ENCODE results near the gene TMEM63C. TPM values are rescaled to one million over a fixed set of nuclear protein-coding genes. Genes with fewer than 3 reads are reported as not detected.
A peak's percentile ranks its signal among the peaks of the same experiment; 100 is the strongest.

Gene TMEM63C, protein sequence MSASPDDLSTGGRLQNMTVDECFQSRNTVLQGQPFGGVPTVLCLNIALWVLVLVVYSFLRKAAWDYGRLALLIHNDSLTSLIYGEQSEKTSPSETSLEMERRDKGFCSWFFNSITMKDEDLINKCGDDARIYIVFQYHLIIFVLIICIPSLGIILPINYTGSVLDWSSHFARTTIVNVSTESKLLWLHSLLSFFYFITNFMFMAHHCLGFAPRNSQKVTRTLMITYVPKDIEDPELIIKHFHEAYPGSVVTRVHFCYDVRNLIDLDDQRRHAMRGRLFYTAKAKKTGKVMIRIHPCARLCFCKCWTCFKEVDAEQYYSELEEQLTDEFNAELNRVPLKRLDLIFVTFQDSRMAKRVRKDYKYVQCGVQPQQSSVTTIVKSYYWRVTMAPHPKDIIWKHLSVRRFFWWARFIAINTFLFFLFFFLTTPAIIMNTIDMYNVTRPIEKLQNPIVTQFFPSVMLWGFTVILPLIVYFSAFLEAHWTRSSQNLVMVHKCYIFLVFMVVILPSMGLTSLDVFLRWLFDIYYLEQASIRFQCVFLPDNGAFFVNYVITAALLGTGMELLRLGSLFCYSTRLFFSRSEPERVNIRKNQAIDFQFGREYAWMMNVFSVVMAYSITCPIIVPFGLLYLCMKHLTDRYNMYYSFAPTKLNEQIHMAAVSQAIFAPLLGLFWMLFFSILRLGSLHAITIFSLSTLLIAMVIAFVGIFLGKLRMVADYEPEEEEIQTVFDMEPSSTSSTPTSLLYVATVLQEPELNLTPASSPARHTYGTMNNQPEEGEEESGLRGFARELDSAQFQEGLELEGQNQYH
- 0.92 TPM for total RNA-seq

DNA sequence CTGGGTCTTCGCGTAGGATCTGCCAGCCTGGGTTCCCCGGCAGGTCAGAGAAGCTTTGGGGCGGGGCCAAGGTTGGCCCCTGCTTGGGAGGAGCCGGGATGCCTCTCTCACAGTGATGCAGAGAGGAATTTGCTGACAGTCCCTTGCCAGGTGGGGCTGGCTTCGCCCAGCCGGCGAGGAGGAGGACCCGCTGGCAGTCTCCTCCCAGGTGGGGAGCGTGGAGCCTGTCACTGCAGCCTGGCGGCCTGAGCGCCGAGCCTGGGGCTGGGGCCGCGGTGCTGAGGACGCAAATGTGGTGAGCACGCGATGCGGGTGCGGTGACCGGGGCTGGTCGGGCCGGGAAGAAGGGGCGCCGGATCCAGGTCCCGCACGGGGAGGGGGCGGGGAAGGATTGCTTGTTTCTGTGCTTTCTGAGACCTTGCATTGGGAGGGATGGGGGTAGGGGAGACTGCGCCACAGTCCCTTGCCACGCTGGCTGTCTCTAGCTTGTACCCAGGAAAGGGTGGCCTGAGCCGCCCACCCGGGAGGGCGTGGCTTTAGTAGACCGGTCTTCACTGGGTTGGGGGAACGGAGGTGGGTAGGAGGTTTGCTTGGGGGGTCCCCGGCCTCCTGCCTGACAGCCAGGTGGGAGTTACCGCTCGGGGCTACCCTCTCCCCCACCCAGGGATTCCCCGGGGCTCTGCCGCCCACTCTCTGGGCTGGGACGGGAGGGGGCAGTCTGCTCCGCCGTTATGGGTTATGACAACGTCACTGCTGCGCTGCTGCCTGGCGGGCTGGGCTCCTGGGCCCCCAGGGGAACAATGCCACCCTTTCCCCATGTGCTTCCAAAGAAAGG is at the start of gene TMEM63C:
TSS of gene TMEM63C (plus strand) at position 196 of the 835 bp plus-strand sequence. CDS start 37,016 bp downstream, outside the sequence.
- DNase-seq: peak; percentile 84

DNA sequence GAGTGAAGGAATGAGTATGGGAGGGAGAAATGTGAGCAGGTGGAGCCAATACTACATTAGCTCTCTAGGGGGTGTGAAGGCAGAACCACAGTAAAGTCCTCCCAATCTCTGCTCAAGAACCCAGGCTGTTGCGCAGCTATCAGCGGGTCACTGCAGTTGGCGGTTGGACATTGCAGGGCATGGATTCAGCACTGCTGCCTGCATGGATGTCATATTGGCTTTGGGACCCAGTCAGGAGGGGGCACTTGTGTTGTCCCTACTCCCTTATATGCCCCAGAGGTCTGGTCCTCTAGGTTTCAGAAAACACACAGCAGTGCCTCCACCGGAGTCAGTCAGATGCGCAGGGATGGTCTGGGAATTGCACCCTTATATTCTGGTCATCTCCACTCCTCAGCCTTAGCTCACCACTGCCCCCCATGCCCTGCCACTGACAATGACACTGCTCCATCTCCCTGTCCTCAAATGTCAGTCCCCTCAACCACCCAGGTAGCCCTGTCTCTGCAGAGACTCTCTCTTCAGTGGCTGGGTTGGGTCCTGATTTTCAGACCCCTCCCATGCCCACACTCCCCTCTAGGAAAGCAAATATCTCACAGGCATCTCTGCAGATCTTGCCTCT is 49.6 kb upstream of the TMEM63C start:
- no peak for DNase-seq

DNA sequence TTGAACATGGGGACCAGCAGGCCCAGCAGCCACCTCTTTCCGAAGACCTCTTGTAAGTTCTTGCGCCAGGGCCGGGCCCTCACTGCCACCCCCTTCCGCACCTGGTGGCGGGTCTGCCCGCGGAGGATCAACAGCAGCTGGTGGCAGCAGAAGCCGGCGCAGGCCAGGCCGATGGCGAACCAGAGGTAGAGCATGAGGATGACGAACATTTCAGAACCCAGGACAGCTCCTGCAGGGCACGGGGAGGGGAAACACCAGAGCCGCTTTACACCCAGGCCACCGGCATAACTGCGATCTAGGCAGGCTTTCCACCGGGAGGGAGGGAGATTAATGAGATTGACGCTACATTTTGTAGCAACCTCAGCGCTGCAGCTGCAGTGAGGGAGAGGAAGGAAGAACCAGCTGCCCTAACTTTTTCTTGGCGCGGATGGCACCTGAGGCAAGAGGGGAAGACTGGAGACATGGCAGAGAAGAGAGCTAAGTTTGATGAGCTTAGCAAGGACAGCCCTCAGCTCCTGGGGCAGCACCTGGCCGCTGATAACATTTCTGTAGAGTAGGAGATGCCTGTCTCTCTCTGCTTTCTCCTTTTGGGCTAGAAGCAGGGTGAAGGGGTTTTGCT is 47.8 kb upstream of the TMEM63C start:
- peak; percentile 94 for DNase-seq

DNA sequence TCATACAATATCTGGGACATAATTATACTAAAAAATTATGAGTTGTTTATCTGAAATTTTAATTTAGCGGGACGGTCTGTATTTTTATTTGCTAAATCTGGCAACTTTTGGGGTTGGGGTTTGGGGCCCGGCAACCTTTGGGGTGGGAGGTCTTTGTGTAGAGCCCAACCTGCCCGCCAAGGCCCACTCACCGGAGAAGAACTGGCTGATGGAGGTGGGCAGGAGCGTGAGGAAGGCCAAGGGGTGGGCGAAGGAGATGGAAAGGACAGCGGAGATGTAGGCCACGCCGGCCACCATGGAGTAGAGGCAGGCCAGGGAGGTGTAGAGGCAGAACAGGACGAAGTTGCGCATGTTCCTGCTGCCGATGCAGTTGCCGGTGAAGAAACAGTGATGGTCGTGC is 42.6 kb upstream of the TMEM63C start:
- no peak for DNase-seq

DNA sequence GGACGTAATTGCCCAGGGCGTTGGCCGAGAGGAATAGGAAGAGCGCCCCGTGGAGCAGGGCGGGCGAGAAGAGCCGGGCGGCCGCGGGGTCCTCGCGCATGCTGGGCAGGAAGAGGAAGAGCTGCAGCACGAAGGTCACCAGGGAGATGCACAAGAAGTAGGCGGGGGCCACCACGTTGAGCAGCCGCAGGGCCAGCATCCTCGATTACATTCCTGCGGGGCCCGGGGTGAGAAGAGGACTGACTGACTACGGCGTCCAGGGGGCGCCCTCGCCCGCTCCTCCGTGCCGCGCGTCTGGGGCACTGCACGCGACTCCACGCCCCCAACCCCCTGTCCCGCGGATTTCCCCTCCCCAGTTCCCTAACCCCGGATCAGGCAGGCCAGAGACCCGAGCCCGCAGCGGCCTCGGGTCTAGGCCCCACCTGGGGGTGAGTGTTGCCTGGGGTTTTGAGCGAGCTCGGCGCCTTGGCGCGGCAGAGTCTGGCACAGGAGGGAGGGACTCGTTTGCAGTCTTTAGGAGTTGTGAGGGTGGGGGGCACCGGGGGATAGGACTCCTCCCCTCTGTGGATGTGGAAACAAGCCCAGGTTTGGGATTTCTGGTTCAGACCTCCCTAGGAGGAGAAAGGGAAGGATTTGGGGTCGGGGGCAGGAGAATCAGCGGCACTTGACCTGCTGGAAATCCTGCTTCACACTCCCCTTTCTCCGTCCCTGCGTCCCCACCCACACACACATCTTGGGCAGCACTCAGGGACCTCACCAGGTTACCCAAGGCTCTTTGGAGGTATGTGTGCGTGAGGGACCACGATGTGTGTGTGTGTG is 41.8 kb upstream of the TMEM63C start:
- DNase-seq: peak; percentile 51

DNA sequence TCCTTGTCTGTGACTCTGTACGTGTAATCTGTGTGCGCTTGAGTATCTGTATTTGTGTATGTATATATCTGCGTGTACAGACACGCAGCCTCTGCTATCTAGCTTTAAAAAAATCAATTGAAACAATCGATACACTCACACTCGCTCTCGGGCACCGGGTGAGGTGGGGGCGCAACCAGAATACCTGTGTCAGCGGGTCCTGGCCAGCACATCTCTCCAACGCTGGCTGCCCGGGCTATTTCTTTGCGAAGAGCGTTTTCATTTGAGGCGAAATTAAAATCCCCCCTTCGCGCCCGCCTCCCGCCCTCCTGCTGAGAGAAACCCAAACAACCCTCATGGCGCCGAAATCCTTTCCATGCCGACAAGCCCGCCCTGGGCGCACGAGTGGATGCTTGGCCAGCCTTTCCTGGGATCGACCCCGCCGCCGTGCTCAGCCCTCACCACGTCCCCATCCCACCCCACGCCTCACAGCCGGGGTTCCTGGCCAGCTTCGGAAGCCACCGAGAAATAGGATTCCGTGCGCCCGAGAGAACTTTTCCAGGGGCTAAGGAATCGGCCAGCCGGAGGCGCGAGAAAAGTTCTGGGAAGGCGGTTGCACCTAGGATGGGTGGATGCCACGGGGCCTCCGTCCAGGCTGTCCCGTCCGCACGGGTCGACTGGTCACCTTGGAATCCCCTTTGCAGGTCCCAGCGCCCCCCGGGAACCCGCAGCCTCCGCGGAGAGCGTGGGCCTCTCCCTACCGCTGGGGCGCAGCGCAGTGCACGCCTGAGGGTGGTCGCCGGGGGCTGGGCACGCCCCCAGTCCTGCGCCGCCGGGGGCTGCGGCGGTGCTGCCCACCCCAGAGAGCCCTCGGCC is 41.0 kb upstream of the TMEM63C start:
- no peak for DNase-seq

DNA sequence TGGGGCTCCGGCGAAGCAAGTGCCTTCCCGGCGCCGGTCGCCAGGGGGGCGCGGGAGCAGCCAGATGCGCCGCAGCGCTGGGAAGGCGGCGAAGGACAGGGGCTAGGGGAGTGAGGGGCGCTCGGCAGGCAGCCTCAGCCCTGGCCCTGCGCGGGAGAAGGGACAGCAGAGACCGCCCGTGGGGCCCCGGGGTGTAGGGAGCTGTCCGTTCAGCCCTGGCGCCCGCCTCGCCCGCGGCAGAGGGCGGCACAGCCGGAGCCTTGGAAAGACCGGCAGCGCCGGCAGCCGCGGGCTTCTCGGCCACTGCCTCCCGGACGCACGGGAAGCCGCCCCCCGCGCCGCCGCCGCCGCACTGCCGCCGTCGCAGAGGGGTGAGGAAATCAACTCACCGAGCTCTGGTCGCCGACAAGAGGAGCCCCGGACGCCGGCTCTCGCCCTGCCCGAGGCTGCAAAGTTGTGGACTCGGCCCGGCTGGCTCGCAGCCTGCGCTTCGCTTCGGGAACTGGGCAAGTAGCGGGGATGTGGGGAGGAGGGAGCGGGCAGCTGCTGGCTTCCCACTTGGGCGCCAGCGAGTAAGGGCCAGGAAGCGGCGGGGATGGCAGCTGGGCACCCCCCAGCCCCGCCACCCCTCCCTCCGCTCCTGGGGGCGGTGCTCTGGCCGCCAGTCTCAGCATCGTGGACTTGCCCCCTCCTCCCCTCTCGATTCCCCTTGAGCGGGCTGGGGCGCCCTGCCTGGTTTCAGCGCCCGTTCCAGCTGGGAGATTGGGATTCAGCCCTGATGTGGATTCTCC is 40.2 kb upstream of the TMEM63C start, which contains the start of gene ZDHHC22:
TSS of gene ZDHHC22 (minus strand) at position 578 of the 791 bp plus-strand sequence. CDS start 2,053 bp downstream, outside the sequence.
- DNase-seq: peak; percentile 85

DNA sequence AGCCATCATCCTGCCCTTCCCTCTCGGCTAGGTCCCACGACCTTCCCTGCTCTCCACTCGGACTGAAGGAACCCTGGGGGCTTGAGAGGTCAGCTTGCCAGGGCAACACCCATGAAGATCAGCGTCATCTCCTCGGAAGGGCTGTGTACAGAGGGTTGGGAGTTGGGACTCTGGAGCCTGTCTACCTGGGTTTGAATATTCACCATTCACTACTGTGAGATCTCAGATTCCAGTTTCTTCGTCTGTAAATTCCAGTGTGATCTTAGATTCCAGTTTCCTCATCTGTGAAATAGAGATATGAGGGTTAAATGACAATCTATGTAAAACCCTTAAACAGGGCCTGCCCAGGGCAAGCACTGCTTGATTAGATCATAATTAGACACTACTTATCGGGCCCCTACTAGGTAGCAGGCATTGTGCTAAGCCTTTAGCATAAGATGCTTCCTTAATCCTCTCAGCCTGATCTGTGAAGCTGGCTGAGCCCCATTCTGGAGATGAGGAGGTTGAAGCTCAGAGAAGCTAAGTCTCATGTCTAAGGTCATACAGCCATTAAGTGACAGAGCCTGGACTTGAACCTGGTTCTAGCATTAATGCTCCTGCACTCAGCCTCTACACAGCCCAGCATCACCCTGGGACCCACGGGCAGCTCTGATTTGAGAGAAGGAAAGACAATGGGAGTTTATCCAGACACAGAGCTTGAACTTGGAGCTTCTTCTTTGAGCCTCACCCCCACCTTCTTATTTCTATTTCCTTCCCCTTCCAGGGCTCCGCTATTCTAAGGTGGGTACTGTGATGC is 39.4 kb upstream of the TMEM63C start:
- no peak for DNase-seq

DNA sequence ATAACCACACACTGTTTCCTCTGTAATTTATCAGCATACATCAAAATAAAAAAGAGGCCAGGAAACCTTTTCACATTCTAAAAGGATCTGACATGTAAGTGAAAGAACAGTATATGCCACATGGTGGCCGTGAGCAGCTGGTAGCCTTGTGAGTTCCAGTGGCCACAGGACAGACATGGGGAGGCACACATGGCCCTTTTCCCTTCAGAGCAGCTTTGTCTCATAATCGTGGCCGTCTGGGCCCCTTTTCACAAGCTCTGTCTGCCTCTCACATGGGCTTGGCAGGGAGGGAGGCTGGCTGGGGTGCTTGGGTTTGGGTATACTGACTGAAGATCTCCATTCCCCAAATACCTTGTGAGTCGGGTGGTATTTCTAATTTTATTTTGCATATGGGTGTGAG is 38.5 kb upstream of the TMEM63C start:
- DNase-seq: no peak

DNA sequence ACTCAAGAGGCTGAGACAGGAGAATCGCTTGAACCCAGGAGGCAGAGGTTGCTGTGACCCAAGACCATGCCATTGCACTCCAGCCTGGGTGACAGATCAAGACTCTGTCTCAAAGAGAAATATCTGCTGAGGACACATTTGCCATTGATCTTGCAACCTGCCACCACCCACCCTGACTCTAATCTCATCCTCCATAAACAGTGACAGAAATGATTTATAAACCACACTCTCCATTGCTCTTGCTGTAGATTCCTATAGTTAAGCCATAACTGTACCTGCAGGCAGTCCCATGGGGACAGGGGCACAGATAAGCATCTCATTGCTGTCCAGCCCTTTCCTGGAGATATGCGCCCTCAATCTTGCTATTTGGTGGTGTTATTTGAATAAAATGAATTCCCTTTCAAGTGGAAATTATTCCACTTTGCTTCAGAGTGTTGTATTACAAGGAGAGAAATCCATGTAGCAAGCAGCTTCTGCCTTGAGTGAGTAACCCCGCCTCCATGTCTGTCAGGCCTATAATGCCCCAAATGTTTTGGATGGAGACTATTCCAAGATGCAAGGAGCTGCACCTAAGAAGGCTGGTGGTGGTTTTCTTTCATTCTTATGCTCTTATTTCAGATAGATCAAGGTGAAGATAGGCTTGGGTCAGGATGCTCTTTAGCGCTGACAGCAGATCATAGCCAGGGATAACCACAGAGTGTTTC is 37.0 kb upstream of the TMEM63C start:
- DNase-seq: no peak

DNA sequence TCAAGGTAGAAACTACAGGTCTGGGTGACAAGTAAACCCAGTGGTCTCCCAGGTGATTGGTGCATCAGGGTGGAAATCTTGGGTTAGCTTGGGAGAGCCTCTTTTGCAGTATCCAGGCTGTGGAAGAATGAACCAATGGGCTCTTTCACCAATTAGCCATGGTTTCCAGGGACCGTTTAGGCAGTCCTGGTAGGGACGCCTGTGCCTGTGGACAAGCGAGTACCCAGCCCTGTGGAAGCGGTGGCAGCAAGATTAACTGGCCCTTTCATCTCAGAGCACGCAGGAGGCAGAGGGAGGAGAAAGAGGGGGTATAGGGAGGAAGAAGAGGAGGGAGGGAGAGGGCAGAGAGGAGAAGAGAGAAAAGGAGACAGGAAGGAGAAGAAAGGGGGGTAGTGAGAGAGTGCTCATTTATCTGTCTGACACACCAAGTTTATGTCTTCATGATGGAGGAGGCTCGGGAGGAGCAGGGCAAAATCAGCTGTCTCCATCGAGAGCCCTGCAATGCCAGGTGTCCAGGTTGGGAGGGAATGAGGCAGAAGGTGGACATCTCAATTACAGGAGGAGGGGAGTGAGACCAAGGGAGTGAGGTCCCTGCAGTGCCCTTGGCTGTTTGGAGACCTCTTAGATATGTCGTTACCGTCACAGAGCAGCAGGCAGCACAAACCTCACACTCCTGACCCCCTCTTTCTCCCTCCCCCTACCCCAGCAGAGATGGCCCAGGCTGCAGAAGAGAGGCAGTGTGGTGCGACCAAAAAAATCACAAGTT is 35.4 kb upstream of the TMEM63C start:
- DNase-seq: no peak

DNA sequence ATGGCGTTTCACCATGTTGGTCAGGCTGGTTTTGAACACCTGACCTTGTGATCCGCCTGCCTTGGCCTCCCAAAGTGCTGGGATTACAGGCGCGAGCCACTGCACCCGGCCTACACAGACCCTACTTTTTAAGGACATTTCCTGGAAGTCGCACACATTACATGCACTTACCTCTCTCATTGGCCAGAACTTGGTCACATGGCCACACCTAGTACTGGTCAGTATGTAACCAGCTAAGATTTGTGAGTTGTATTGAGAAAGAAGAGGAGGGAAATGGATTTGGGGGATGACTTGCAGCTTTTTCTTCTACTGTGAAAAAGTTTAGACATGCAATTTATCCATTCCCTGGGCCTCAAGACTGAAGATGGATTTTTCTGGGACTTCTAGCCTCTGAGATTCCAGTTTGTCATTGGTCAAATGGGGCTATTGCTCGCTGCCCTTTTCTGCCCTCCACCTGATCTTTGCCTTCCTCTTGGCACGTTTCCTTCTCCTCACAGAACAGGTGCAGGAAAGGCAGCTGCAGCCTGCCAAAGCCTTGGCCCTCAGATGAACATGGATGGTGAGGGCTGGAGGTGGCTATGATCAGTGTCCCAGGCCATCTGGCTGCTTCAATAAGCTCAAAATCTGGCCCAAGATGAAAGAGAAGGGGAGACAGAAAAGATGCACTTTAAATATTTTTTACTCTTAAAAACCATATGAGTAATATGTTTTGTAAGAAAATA is 32.9 kb upstream of the TMEM63C start:
- DNase-seq: no peak

DNA sequence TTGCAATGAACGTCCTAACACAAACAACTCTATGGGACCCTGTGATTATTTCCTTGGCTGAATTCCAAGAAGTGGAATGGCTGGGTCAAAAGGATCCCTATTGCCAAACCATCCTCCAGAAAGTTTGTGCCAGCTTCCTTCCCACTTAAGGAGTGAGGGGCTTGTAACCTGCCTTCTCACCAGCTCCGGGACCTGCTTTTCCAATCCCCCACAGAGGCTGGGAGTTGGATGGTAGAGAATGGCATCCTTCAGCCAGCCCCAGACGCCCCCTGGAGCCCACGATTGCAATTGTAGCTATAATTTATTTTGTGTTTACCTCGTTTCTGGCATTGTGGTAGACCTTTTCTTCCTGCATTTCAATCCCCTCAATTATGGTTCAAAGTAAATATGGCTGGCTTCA is 30.4 kb upstream of the TMEM63C start:
- DNase-seq: no peak

DNA sequence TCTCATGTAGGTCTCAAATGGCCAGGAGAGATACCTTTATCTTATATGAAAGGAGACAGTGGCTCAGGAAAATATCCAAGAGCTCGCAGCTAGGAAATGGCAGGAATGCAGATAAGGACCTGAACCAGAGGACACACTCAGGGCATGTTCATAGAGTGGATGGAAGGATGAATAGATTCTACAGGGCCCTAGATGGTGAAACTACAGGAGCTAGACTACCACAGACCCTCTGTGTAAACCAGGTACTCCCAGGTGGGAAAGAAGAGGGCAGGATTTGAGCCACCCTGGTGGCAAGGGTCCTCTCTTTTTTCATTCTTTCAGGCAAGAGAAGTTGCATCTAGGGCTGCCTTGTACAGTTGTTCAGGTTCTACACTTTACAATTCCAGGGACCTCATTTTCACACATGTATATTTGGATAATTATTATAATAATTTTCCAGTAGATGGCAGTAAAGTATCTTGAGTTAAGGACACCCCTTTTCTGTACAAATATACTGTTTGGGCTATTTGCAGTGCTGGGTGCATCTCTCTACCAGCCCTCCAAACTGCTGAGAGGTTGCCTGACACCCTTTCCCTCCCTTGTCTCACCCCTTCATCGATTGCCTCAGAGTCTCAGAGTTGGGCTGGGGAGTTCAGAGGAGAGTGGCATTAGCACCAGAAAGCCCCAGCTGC is 29.5 kb upstream of the TMEM63C start:
- no peak for DNase-seq

DNA sequence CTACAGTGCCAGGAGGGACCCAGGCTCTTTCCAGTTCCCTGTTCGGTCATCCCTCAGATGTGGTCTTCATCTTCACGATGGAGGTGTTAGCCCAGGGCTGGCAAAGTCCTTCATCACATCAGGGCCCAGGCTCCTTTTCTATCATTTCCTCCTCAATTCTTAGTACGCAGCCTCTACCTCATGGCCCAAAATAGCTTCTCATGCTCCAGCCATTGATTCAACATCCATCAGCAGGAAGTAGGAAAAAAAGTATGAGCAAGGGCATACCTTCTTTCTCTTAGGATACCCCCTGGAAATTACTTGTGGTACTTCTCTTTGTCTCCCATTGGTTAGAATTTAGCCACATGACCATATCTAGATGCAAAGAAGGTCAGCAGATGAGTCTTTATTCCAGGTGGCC is 27.8 kb upstream of the TMEM63C start:
- DNase-seq: no peak
